NCI-H748 (cell line): ENCODE data around the gene CACNG8.

Experiments used
- DNase-seq: peaks from one replicate; lab custom pipeline; 2025; ENCODE audit not compliant: unreplicated experiment; lab: John Stamatoyannopoulos, UW

Gene CACNG8

DNA sequence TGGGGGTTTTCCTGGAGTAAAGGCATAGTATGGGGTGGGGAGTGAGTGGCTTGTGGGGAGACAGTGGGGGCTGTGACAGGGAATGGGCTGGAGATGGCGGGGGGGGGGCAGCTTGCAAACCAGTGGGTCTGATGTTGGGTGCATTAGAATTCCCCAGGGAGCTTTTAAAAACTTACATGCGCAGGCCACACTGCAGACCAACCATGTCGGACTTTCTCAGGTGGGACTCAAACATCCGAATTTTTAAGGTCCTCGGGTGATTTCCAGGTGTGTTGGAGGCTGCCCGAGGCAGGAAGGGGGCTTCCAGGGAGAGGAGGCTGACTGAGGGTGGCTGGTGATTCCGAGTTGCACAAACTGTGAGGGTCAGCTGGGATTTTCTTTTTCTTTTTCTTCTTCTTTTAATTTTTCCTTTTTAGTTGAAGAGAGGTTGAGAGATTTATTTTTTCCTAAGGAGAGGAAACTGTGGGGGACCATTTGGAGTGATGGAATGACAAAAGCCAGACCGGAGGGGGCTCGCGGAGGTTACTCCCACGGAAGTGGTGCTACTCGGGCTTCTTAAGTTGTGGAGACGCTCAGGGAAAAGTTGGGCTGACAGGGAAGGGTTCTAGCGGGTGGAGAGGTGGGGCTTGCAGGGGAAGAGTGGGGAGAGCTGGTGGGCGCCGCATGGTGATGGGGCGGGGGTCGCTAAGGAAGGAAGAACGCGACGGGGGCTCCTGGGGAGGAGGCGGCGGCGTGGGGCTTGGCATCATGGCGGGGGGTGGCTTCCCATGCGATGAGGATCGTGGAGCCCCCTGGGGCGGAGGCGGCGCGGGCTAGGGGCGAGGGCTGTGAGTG is 997 bp upstream of the CACNG8 start:
- no peak for DNase-seq

DNA sequence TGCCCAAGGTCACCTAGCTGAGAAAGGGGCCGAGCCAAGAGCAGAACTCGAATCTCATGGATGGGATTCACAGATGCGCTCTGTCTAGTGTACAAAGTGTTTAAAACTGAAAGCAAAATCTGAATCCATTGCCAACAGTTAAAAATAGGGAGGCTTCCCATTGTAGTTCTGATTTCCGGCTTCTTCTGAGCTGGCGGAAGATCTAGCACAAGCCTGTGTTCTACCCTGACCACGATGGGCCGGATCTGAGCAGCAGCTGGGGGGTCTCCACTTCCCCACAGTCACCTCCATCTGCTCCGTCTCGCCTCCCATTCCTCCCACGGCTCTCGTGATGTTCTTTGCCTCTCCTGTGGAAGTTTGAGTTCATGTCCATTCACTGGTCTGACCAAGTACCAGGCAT is 2.4 kb downstream of the CACNG8 start:
- DNase-seq = no peak

DNA sequence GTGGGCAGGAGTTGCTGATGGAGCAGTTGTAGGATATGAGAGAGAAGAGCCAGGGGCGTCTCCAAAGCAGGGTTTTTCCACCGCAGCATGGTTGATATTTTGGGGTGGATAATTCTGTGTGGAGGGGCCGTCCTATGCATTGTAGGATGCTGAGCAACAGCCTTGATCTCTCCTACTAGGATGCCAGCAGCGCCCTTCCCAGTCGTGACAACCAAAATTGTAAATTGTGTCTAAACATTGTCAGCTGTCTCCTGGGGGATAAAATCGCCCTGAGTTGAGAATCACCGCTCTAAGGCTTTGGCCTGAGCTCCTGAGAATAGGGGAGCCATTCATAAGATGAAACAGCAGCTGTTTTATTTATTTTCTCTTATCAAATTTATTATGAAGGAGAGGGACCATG is 4.2 kb downstream of the CACNG8 start:
- no peak for DNase-seq

- DNase-seq = no peak
These were observed 6.6 kb downstream of the CACNG8 start for GRCh38 chr19:53969366-53969765.

DNA sequence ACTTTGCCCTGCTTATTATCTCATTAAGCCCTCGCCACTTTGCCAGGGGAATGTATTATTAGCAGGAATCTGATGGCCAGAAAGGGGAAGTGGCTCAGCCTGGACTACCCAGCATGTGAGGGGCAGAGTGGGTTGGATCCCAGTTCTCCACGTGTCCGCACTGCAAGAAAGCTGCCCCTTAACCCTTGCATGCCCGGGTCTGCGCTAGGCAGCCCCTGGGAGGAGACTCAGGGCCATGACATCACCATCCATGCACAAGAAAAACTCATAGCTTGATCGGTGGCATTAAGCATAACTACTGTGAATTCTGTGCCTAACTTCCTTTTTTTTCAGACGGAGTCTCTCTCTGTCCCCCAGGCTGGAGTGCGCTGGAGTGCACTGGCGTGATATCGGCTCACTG is 8.9 kb downstream of the CACNG8 start:
- DNase-seq = no peak

- peak; percentile 90 for DNase-seq
These were observed 14.8 kb downstream of the CACNG8 start for GRCh38 chr19:53977429-53977990.

DNA sequence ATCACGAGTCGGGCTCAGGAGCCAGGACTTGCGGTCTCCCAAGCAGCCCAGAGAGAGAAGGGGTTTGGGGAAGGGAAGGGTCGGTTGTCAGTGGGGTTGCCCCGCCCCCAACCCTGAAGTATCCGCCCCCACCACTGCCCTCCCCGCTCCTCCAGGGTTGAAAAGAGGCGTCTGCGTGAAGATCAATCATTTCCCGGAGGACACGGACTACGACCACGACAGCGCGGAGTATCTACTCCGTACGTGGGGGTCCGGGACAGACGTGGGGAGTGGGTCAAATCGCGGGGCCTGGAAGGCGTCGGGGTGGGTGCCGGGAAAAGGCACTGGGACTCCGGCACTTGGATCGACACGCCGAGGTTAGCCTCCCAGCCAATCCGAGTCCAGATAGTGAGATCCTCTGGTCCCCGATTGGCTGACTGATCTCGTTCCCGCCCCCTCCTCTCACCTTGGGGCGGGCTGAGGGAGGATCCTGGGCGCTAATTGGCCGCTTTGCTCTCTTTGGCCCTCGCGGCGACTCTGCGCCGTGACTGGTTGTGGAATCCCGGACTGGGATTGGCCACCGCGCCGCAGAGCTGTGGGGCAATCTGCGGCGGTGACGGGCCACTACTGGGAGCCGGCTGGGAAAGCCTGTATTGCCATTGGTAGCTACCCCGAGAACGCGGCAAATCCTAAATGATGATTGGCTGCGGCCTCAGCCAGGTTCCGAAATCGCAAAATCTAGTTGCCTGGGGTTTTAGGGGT is 15.4 kb downstream of the CACNG8 start:
- peak; percentile 69 for DNase-seq

DNA sequence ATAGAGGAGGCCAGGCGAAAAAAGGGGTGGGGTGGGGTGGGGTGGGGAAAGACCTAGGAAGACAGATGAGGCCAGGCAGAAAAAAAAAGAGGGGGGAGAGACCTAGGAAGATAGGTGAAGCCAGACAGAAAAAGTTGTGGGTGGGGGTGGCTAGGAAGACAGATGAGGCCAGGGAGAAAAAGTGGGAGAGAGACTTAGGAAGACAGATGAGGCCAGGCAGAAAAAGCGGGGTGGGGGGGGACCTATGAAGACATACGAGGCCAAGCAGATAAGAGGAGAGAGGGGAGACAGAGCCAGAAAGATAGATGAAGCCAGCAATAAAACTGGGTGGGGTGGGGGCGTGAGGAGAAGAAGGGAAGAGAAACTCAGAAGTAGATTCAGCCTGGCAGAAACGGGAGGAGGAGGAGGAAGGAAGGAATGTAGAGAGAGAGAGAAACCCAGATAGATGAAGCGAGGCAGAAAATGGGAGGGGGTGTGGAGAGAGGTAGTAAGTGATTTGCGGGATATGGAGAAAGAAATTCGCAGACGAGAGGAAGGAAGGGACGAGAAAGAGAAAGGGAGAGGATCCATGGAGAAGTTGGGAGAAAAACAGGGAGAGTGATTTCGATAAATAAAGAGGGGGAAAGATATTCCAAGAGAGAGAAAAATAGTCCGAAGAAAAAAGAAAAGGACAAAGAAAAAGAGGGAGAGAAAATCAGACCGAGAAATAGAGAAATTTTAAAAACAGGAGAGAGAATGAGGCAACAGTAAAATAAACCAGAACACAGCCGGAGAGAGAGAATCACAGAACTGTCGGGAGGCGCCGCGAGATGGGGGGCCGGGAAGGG is 16.5 kb downstream of the CACNG8 start:
- DNase-seq = no peak

DNA sequence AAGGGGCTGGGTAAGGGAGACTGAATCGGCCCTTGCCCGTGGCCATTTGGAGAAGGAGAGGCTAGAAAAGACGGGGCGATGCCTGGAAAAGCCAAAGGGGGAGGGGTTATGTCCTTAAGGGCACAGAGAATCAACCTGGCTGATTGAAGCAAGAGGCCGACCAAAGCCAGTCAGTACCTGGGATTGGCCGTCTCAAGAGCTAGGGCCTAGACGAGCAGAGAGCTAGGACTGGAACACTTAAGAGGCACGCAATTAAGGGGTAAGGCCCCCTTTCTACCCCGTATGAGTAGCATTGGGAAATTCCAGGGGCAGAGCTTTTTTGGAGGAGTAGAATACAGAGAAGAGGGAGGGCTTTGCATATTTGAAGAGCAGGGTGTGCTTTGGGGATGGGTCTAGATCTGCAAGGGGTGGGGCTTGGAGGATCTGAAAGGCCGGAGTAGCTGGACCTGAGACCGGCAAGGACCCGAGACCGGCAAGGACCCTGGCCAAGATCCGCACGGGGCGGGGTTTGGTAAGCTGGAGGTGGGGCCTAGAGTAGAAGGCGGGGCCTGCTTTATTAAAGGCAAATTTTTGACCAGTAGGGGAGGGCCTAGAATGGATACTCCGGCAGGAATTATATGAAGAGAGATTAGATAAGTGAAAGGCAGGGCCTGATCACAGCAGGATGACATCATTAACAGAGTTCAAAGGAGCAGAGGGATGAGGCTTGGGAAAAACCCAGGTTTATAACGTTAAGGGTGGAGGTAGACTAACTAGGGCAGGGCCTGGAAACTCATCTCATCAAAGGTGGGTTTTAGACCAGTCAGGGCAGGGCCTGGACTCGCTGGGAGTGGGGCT is 18.0 kb downstream of the CACNG8 start:
- DNase-seq = no peak

GRCh38 chr19:53981376-53981951 is 18.7 kb downstream of the CACNG8 start:
- DNase-seq = no peak

DNA sequence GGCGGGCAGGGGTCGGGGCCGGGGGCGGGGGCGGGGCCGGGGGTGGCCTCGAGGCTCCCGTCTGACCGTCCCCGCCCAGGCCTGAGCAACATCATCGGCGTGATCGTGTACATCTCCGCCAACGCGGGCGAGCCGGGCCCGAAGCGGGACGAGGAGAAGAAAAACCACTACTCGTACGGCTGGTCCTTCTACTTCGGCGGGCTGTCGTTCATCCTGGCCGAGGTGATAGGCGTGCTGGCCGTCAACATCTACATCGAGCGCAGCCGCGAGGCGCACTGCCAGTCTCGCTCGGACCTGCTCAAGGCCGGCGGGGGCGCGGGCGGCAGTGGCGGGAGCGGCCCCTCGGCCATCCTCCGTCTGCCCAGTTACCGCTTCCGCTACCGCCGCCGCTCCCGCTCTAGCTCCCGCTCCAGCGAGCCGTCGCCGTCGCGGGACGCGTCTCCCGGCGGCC is 19.3 kb downstream of the CACNG8 start:
- DNase-seq = peak; percentile 48

- peak; percentile 64 for DNase-seq
These were observed 19.9 kb downstream of the CACNG8 start for GRCh38 chr19:53982611-53983010.

- no peak for DNase-seq
These were observed 20.9 kb downstream of the CACNG8 start for GRCh38 chr19:53983457-53984289.

DNA sequence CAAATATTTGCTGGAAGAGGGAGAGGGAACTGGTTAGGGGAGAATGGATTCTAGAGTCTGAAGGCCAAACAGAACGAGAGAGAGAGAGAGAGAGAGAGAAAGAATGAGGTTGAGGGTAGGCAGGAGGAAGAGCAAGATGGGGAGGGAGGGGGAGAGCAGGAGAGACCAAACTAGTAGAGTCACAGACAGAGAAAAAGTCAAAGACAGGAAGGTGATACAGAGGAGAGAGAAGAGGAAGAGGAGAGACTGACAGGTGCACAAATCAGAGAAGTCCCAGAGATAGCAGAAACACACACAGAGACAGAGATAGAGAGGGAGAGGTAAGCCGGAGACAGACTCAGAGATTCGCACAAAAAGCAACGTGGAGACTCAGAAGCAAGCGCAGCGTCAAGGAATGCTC is 23.1 kb downstream of the CACNG8 start:
- DNase-seq = no peak

GRCh38 chr19:53988981-53989380 is 26.2 kb downstream of the CACNG8 start:
- DNase-seq = no peak

DNA sequence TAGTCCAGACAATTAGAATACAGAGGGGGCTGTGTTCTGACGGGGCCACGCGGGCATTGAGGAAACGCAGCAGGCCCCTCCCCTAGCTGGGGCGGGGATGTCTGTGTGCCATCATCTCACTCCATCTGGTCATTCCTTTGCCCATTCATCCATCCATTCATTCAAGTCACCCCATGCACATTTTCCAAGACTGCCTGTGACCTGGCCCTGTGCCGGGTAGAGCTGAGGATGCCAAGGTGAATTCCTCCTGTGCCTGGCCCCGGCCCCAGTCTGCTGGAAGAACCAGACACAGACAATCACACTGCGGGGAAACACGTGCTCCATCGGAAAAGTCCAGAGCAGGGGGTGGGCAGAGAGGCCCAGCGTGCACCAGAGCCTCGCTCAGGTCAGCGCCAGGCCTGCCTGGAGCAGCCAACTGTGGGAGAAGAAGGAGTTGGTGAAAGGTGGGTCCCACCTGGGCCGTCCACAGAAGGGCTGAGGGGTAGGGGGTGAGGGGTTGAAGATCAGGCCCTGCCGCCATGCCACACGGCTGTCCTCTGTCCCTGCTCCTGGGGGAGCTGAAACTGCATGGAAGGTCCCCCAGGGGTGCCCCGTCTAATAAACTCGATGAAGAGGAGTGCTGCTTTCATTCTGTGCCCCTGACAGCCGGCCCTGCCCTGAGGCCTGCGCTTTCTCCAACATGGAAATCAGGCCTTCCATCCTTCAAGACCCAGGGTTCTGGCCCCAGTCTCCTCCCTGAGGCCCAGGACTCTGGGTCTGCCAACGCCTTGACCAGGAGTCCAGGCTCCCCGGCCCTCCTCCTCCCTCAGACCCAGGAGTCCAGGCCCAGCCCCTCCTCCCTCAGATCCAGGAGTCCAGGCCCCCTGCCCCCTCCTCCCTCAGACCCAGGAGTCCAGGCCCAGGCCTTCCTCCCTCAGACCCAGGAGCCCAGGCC is 27.1 kb downstream of the CACNG8 start:
- DNase-seq = no peak

- peak; percentile 78 for DNase-seq
These were observed 28.7 kb downstream of the CACNG8 start, which contains the start of gene CACNG6 for GRCh38 chr19:53991224-53992113. CACNG6 (plus strand) TSS chr19:53991637; CDS start chr19:53992878, 1,241 bp downstream.
